HEK293 (cell line): Measurements from ENCODE around the gene STS.

Source experiments
- CTCF ChIA-PET: fragments of 350-600 bp; formaldehyde crosslinking; extraction: SDS; loops from one replicate; lab custom pipeline; 2021; ENCODE audit warnings: antibody characterized with exemption; lab: Yijun Ruan, JAX
- POLR2A ChIA-PET: fragments of 300-600 bp; formaldehyde crosslinking; extraction: SDS; loops from one replicate; lab custom pipeline; 2020; ENCODE audit warnings: antibody characterized with exemption, inconsistent platforms; lab: Yijun Ruan, JAX
- H3K27ac ChIP-seq: fragments of 200-500 bp; sonication (Bioruptor generic); 2 replicates; pipeline ENCODE4 v1.5.1; 2014; ENCODE audit warnings: low read depth, low read length, control low read depth, inconsistent platforms; ENCODE audit errors: extremely low read depth
- H3K36me3 ChIP-seq, 2 experiments: fragments of 200-500 bp in 1 of 2; sonication (Bioruptor generic) in 1 of 2; 1 replicate in 1 of 2; 2 replicates in 1 of 2; pipeline ENCODE4 v1.5.1; 2014 to 2017; ENCODE audit warnings: inconsistent platforms in 2 of 2, low read length in 2 of 2; ENCODE audit not compliant: control insufficient read depth in 2 of 2, insufficient read depth in 1 of 2
- H3K4me1 ChIP-seq: fragments of 200-500 bp; sonication (Bioruptor generic); 2 replicates; pipeline ENCODE4 v1.5.1; 2014; ENCODE audit warnings: mild to moderate bottlenecking, low read length, inconsistent platforms; ENCODE audit not compliant: control insufficient read depth, insufficient read depth
- H3K4me3 ChIP-seq: 2 replicates; pipeline ENCODE4 v1.5.1; 2011; ENCODE audit warnings: low read depth, mild to moderate bottlenecking, control low read depth, low read length, moderate library complexity
- H3K9me3 ChIP-seq: fragments of 200-500 bp; sonication (Bioruptor generic); 2 replicates; pipeline ENCODE4 v1.5.1; 2014; ENCODE audit warnings: low read depth, low read length, inconsistent platforms; ENCODE audit not compliant: control insufficient read depth, insufficient read depth
- GLI2 ChIP-seq: fragments of 450-650 bp; formaldehyde crosslinking; IDR thresholded peaks from 2 replicates; pipeline ENCODE4; 2017; ENCODE audit warnings: missing biosample characterization, missing genetic modification characterization, low read depth, borderline replicate concordance
- HOXC10 ChIP-seq: sonication (generic); formaldehyde crosslinking; IDR thresholded peaks from 2 replicates; pipeline ENCODE4 v1.8.1; 2023; ENCODE audit warnings: mild to moderate bottlenecking, missing genetic modification reagents
- KLF1 ChIP-seq: fragments of 450-650 bp; formaldehyde crosslinking; IDR thresholded peaks from 2 replicates; pipeline ENCODE4 v1.5.1; 2016; ENCODE audit warnings: missing biosample characterization, missing genetic modification characterization
- TCF7L2 ChIP-seq: IDR thresholded peaks from 2 replicates; pipeline ENCODE4 v1.6.1; 2011; ENCODE audit warnings: low read depth, mild to moderate bottlenecking, inconsistent platforms, low read length, moderate library complexity, borderline replicate concordance
- TRIM28 ChIP-seq: IDR thresholded peaks from 2 replicates; pipeline ENCODE4 v1.6.1; 2011; ENCODE audit warnings: low read length, control low read depth, borderline replicate concordance
- TSHZ1 ChIP-seq: fragments of 450-650 bp; formaldehyde crosslinking; IDR thresholded peaks from 2 replicates; pipeline ENCODE4 v1.5.1; 2016; ENCODE audit warnings: missing biosample characterization, missing genetic modification characterization, borderline replicate concordance
- ZBTB17 ChIP-seq: fragments of 450-650 bp; formaldehyde crosslinking; IDR thresholded peaks from 2 replicates; pipeline ENCODE4 v1.5.1; 2016; ENCODE audit warnings: missing biosample characterization, missing genetic modification characterization
- ZBTB20 ChIP-seq: fragments of 450-650 bp; formaldehyde crosslinking; IDR thresholded peaks from 2 replicates; pipeline ENCODE4 v1.5.1; 2016; ENCODE audit warnings: missing biosample characterization, missing genetic modification characterization
- ZBTB44 ChIP-seq: fragments of 450-650 bp; IDR thresholded peaks from 2 replicates; pipeline ENCODE4 v1.5.1; 2018; ENCODE audit warnings: missing biosample characterization, mild to moderate bottlenecking, missing genetic modification characterization
- ZFHX2 ChIP-seq: fragments of 450-650 bp; formaldehyde crosslinking; conservative IDR thresholded peaks from 2 replicates; pipeline ENCODE4 v1.5.1; 2016; ENCODE audit warnings: missing biosample characterization, missing genetic modification characterization
- ZFP3 ChIP-seq: fragments of 450-650 bp; formaldehyde crosslinking; IDR thresholded peaks from 2 replicates; pipeline ENCODE4 v1.5.1; 2016; ENCODE audit warnings: low read depth, missing biosample characterization, missing genetic modification characterization
- ZIC2 ChIP-seq: fragments of 450-650 bp; formaldehyde crosslinking; IDR thresholded peaks from 2 replicates; pipeline ENCODE4 v1.5.1; 2016; ENCODE audit warnings: missing biosample characterization, missing genetic modification characterization
- ZNF138 ChIP-seq: fragments of 450-650 bp; formaldehyde crosslinking; IDR thresholded peaks from 2 replicates; pipeline ENCODE4 v1.5.1; 2016; ENCODE audit warnings: missing biosample characterization, missing genetic modification characterization, borderline replicate concordance
- ZNF155 ChIP-seq: fragments of 450-650 bp; formaldehyde crosslinking; IDR thresholded peaks from 2 replicates; pipeline ENCODE4 v1.5.1; 2016; ENCODE audit warnings: missing biosample characterization, missing genetic modification characterization
- ZNF184 ChIP-seq: fragments of 450-650 bp; IDR thresholded peaks from 2 replicates; pipeline ENCODE4 v1.5.1; 2018; ENCODE audit warnings: missing biosample characterization, mild to moderate bottlenecking, missing genetic modification characterization
- ZNF223 ChIP-seq: fragments of 450-650 bp; formaldehyde crosslinking; IDR thresholded peaks from 2 replicates; pipeline ENCODE4 v1.5.1; 2016; ENCODE audit warnings: missing biosample characterization, missing genetic modification characterization
- ZNF26 ChIP-seq: fragments of 450-650 bp; formaldehyde crosslinking; IDR thresholded peaks from 2 replicates; pipeline ENCODE4 v1.5.1; 2016; ENCODE audit warnings: missing biosample characterization, missing genetic modification characterization
- ZNF274 ChIP-seq, 2 experiments: fragments of 200-500 bp in 1 of 2; fragments of 450-650 bp in 1 of 2; sonication (Bioruptor generic) in 1 of 2; formaldehyde crosslinking in 1 of 2; IDR thresholded peaks; 2 replicates each; pipeline versions ENCODE4 v1.5.1 to v1.6.1; 2014 to 2016; ENCODE audit warnings: borderline replicate concordance in 1 of 2, inconsistent platforms in 1 of 2, low read length in 1 of 2, missing biosample characterization in 1 of 2, missing genetic modification characterization in 1 of 2
- ZNF302 ChIP-seq: fragments of 450-650 bp; formaldehyde crosslinking; IDR thresholded peaks from 2 replicates; pipeline ENCODE4 v1.5.1; 2016; ENCODE audit warnings: missing biosample characterization, missing genetic modification characterization, low read depth
- ZNF391 ChIP-seq: fragments of 450-650 bp; formaldehyde crosslinking; IDR thresholded peaks from 2 replicates; pipeline ENCODE4 v1.5.1; 2016; ENCODE audit warnings: low read depth, missing biosample characterization, missing genetic modification characterization, borderline replicate concordance
- ZNF473 ChIP-seq: fragments of 450-650 bp; formaldehyde crosslinking; IDR thresholded peaks from 2 replicates; pipeline ENCODE4 v1.5.1; 2017; ENCODE audit warnings: missing biosample characterization, missing genetic modification characterization
- ZNF580 ChIP-seq: fragments of 450-650 bp; formaldehyde crosslinking; IDR thresholded peaks from 2 replicates; pipeline ENCODE4 v1.5.1; 2016; ENCODE audit warnings: missing biosample characterization, missing genetic modification characterization
- ZNF624 ChIP-seq: fragments of 450-650 bp; formaldehyde crosslinking; IDR thresholded peaks from 2 replicates; pipeline ENCODE4 v1.5.1; 2017; ENCODE audit warnings: missing biosample characterization, missing genetic modification characterization
- ZNF664 ChIP-seq: fragments of 450-650 bp; formaldehyde crosslinking; IDR thresholded peaks from 2 replicates; pipeline ENCODE4 v1.5.1; 2016; ENCODE audit warnings: missing biosample characterization, missing genetic modification characterization
- ZNF701 ChIP-seq: fragments of 450-650 bp; formaldehyde crosslinking; IDR thresholded peaks from 2 replicates; pipeline ENCODE4 v1.5.1; 2016; ENCODE audit warnings: missing biosample characterization, missing genetic modification characterization
- ZSCAN30 ChIP-seq: fragments of 450-650 bp; IDR thresholded peaks from 2 replicates; pipeline ENCODE4 v1.5.1; 2018; ENCODE audit warnings: missing biosample characterization, mild to moderate bottlenecking, missing genetic modification characterization, moderate library complexity
- ZXDB ChIP-seq: fragments of 450-650 bp; formaldehyde crosslinking; IDR thresholded peaks from 2 replicates; pipeline ENCODE4 v1.5.1; 2016; ENCODE audit warnings: missing biosample characterization, missing genetic modification characterization
- TF ChIP-seq, protein P1 (sequence below): fragments of 450-650 bp; formaldehyde crosslinking; IDR thresholded peaks from 2 replicates; pipeline ENCODE4 v1.5.1; 2016; ENCODE audit warnings: missing biosample characterization, missing genetic modification characterization

STS gene

GRCh38 chrX:7163146-7163677 lies 15.7 kb downstream of the STS start:
- no peaks in the 10 kb centered on the region for H3K9me3 ChIP-seq
- TF ChIP-seq KLF1 (tag by site-specific recombination) = no peak
- TF ChIP-seq ZNF302 = no peak
- TF ChIP-seq ZBTB17 (tag by site-specific recombination) = no peak
- no peak for TF ChIP-seq TSHZ1 (tag by site-specific recombination)
- TF ChIP-seq ZNF701 (tag by site-specific recombination) = no peak
- TF ChIP-seq ZNF580 (tag by site-specific recombination) = no peak
- no peak for TF ChIP-seq ZFP3 (tag by site-specific recombination)
- no peak for TF ChIP-seq ZNF624 (tag by site-specific recombination)
- no peak for TF ChIP-seq ZFHX2
- no peak for TF ChIP-seq ZNF184
- no peak for TF ChIP-seq ZBTB44 (tag by site-specific recombination)
- no peak for TF ChIP-seq ZNF391 (tag by site-specific recombination)
- TF ChIP-seq, protein P1, sequence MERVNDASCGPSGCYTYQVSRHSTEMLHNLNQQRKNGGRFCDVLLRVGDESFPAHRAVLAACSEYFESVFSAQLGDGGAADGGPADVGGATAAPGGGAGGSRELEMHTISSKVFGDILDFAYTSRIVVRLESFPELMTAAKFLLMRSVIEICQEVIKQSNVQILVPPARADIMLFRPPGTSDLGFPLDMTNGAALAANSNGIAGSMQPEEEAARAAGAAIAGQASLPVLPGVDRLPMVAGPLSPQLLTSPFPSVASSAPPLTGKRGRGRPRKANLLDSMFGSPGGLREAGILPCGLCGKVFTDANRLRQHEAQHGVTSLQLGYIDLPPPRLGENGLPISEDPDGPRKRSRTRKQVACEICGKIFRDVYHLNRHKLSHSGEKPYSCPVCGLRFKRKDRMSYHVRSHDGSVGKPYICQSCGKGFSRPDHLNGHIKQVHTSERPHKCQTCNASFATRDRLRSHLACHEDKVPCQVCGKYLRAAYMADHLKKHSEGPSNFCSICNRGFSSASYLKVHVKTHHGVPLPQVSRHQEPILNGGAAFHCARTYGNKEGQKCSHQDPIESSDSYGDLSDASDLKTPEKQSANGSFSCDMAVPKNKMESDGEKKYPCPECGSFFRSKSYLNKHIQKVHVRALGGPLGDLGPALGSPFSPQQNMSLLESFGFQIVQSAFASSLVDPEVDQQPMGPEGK (tag by site-specific recombination) = no peak
- no peak for TF ChIP-seq ZNF473 (tag by site-specific recombination)
- TF ChIP-seq ZBTB20 = no peak
- TF ChIP-seq ZNF664 (tag by site-specific recombination) = no peak
- TF ChIP-seq ZXDB = no peak
- no peak for TF ChIP-seq GLI2 (tag by site-specific recombination)
- no peak for TF ChIP-seq TCF7L2
- no peak overlapping the region for H3K27ac ChIP-seq
- H3K4me3 ChIP-seq = no peak overlapping the region
- ChIA-PET CTCF (no interaction called here), POLR2A (interaction anchor here (0.7 kb wide), 1 partner anchor 1026 kb away, joined by 3 read pairs; no protein-coding TSS in a partner anchor)
- H3K36me3 ChIP-seq = no peaks in the 10 kb centered on the region
- H3K4me1 ChIP-seq = no peaks in the 10 kb centered on the region

GRCh38 chrX:7164174-7164573 lies 16.7 kb downstream of the STS start:
- Histone ChIP-seq H3K27ac (no peak overlapping the region), H3K36me3 (no peaks in the 10 kb centered on the region), H3K4me3 (no peak overlapping the region), H3K9me3 (no peaks in the 10 kb centered on the region), H3K4me1 (no peaks in the 10 kb centered on the region)
- ChIA-PET CTCF (no interaction called here), POLR2A (no interaction called here)
- no peak for TF ChIP-seq ZNF664 (tag by site-specific recombination)
- no peak for TF ChIP-seq ZNF274 (IDR thresholded peaks at IDR 0.05; ENCODE audit: low read length)
- no peak for TF ChIP-seq ZNF274 (tag by site-specific recombination; IDR thresholded peaks at IDR 0.05; ENCODE audit: borderline replicate concordance)
- TF ChIP-seq HOXC10 = no peak
- TF ChIP-seq GLI2 (tag by site-specific recombination) = no peak
- TF ChIP-seq ZNF138 (tag by site-specific recombination) = no peak
- TF ChIP-seq ZNF26 (tag by site-specific recombination) = no peak
- no peak for TF ChIP-seq TRIM28
- TF ChIP-seq ZNF155 (tag by site-specific recombination) = no peak
- no peak for TF ChIP-seq ZSCAN30 (tag by site-specific recombination)
- no peak for TF ChIP-seq ZIC2
- TF ChIP-seq ZNF223 (tag by site-specific recombination) = no peak
